KMS-11 (cell line): ENCODE results near the gene ARVCF.

Experiments used
- H2AFZ ChIP-seq: fragments of 200-600 bp; sonication (generic); 2 replicates; pipeline ENCODE4 v1.6.1; 2016; ENCODE audit warnings: antibody characterized with exemption, mixed run types, low read depth
- H3K27ac ChIP-seq: fragments of 200-600 bp; sonication (generic); 2 replicates; pipeline ENCODE4 v1.6.1; 2016; ENCODE audit warnings: mild to moderate bottlenecking, mixed run types
- H3K27me3 ChIP-seq: fragments of 200-600 bp; sonication (generic); 2 replicates; pipeline ENCODE4 v1.6.1; 2017; ENCODE audit warnings: mild to moderate bottlenecking, low read depth, mixed run types, moderate library complexity; ENCODE audit not compliant: insufficient read depth
- H3K36me3 ChIP-seq: fragments of 200-600 bp; sonication (generic); 2 replicates; pipeline ENCODE4 v1.6.1; 2017; ENCODE audit warnings: mild to moderate bottlenecking, mixed run types; ENCODE audit not compliant: insufficient read depth
- H3K4me1 ChIP-seq: fragments of 200-600 bp; sonication (generic); 2 replicates; pipeline ENCODE4 v1.6.1; 2016; ENCODE audit warnings: mild to moderate bottlenecking, low read depth, mixed run types; ENCODE audit not compliant: poor library complexity, severe bottlenecking
- H3K4me2 ChIP-seq: fragments of 200-600 bp; sonication (generic); 2 replicates; pipeline ENCODE4 v1.7.0; 2016; ENCODE audit warnings: mild to moderate bottlenecking, mixed run types
- H3K4me3 ChIP-seq: fragments of 200-600 bp; sonication (generic); IDR thresholded peaks from 2 replicates; pipeline ENCODE4 v1.6.1; 2017; ENCODE audit warnings: low read depth, low read length, mixed read lengths; ENCODE audit not compliant: insufficient read depth
- H3K79me2 ChIP-seq: fragments of 200-600 bp; sonication (generic); 2 replicates; pipeline ENCODE4 v1.6.1; 2016; ENCODE audit warnings: low read depth, mixed run types; ENCODE audit not compliant: insufficient read depth
- H3K9ac ChIP-seq: fragments of 200-600 bp; sonication (generic); 2 replicates; pipeline ENCODE4 v1.6.1; 2016; ENCODE audit warnings: mild to moderate bottlenecking, mixed run types
- H4K20me1 ChIP-seq: fragments of 200-600 bp; sonication (generic); 2 replicates; pipeline ENCODE4 v1.6.1; 2016; ENCODE audit warnings: mild to moderate bottlenecking, mixed run types; ENCODE audit not compliant: insufficient read depth
- CTCF ChIP-seq: fragments of 200-600 bp; sonication (generic); conservative IDR thresholded peaks from 2 replicates; pipeline ENCODE4 v1.6.1; 2017; ENCODE audit warnings: low read depth, mild to moderate bottlenecking, antibody characterized with exemption, low read length, moderate library complexity, mixed read lengths

The ARVCF gene

DNA sequence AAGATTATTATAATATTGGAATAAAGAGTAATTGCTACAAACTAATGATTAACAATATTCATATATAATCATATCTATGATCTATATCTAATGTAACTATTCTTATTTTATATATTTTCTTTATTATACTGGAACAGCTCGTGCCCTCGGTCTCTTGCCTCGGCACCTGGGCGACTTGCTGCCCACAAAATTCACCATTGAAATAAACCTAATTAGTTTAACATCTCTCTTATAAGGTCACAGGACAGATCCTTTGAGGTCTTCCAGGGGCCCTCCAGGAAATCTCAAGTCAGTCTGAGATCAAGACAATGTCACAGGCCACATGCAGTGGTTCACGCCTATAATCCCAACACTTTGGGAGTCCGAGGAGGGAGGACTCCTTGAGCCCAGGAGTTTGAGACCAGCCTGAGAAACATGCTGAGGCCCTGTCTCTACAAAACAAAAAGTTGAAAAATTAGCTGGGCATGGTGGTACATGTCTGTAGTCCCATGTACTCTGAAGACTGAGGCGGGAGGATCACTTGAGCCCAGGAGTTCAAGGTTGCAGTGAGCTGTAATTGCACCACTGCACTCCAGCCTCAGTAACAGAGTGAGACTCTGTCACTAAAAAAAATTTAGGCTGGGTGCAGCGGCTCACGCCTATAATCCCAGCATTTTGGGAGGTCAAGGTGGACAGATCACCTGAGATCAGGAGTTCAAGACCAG lies 68.4 kb downstream of the ARVCF start:
- no peak overlapping the region for H3K9ac ChIP-seq
- peaks cover 23% of the 10 kb centered on the region for H3K4me1 ChIP-seq
- peaks cover 14% of the 10 kb centered on the region; the same call in 1 of the 2 replicates for H3K79me2 ChIP-seq

GRCh38 chr22:19943082-19944026 lies 73.3 kb downstream of the ARVCF start:
- Histone ChIP-seq H3K36me3 (no peaks in the 10 kb centered on the region), H2AFZ (no peak overlapping the region), H3K27me3 (no peaks in the 10 kb centered on the region), H3K27ac (peak overlapping the region; percentile 58), H3K9ac (peak overlapping the region; percentile 97; the same call in 1 of the 2 replicates), H3K4me1 (peaks cover 23% of the 10 kb centered on the region), H3K4me2 (peak overlapping the region; percentile 99), H3K79me2 (peaks cover 28% of the 10 kb centered on the region), H3K4me3 (no peak overlapping the region), H4K20me1 (no peaks in the 10 kb centered on the region)
- no peak for TF ChIP-seq CTCF

More for the DNA sequence above, 68.4 kb downstream of the ARVCF start:
- Histone ChIP-seq H3K36me3 (no peaks in the 10 kb centered on the region), H4K20me1 (no peaks in the 10 kb centered on the region), H2AFZ (no peak overlapping the region), H3K4me2 (no peak overlapping the region), H3K4me3 (no peak overlapping the region), H3K27me3 (no peaks in the 10 kb centered on the region), H3K27ac (no peak overlapping the region)
- TF ChIP-seq CTCF: no peak; the same call in 1 of the 2 replicates

- Histone ChIP-seq H3K4me1 (peaks cover 19% of the 10 kb centered on the region), H3K4me2 (peak overlapping the region; percentile 99), H3K4me3 (no peak overlapping the region), H3K9ac (peak overlapping the region; percentile 97), H3K27me3 (no peaks in the 10 kb centered on the region), H3K79me2 (peaks cover 28% of the 10 kb centered on the region), H2AFZ (peak overlapping the region; percentile 95), H3K27ac (peak overlapping the region; percentile 58), H4K20me1 (no peaks in the 10 kb centered on the region), H3K36me3 (no peaks in the 10 kb centered on the region)
- TF ChIP-seq CTCF: no peak
Measured at GRCh38 chr22:19942157-19943081, 74.2 kb downstream of the ARVCF start.
